GM18519 (cell line): ENCODE results near the gene AMOT.

Experiments
- ATAC-seq: cut with Tn5 transposase; IDR thresholded peaks from one replicate; pipeline ENCODE4 v1.9.1; 2021; ENCODE audit warnings: mild to moderate bottlenecking, moderate library complexity; ENCODE audit not compliant: unreplicated experiment, low FRiP score

The AMOT gene

DNA sequence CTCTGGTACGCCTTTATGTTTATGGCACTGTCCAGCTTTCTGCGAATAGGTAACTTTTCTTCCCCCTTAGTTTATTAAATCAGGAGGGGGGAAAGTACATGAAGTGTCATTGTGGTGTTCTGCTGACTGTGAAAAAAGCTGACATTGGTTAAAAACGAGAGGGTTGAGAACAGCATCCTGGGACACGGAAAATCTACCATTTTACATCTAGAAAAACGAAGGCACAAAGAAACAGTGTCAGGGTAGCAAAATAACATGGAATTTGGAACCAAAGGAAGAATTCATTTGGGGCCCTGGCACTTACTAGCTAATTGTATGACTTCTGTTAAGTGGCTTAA lies 1.2 kb upstream of the AMOT start:
- no peak for ATAC-seq

DNA sequence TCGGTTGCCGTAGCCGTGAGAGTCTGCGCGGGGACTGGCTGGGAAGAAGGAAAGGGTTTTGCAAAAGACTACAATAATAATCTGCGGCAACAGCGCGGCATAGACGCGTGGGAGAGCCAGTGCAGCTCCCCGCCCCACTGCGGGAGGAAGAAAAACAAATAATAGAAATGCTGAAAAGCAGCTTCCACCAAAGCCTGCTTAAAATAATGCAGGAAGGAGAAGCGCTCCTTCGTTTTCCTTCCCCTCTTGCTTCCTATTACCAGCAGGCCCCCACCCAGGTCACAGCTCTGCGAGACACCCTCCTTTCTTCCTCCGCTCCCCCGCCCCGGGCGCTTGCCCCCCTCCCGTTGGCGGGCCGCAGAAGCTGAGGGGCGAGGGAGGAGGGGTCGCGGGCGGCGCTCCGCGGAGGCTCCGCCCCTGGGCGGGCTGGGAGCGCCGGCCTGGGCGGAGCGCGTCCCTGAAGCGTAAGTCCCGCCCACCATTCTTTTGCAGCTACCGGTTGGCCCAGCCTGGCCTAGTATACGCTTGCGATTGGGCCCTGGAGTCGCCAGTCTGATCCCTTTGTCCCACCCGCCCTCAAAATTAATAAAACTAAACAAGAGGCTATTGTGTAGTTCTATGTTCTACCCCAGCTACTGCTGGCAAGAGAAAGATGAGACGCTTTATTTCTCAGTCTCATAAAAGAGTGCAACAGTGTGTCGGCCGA lies 636 bp upstream of the AMOT start:
- peak; percentile 97 for ATAC-seq

DNA sequence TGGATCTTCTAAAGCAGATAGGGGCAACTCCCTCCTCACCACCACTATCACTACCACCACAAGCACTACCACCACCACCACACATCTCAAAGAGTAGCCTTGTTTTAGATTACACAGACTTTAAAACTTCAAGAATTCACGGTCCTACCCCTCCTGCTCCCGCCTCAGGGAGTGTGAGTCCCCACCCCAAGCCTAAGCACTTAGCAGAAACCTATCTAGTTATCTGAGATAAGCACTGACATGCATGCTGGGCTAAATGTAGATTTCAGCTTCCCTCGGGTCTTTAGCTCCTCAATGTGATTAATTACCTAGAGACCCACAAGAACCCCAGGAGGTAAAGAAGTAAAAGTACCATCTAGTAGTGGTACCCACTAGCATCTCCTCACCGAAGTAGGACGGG lies 775 bp downstream of the AMOT start:
- ATAC-seq: no peak

DNA sequence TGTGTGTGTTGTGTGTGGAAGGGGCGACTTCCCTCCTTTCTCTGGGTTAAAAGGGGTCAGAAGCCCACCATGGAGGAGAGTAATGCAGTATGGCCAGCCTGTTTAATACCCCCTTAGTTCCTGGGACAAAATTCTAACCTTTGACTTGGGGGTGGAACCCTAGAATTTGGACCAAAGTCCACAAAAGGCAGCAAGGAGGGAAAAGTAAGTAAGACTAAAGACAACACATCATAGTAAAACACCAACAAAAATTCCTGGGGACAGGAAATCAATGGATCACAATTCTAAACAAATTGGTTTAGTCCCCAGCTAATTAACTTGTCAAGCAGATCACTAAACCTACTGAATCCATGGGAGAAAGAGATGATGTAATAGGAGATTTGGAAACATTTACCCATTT lies 3.1 kb downstream of the AMOT start:
- no peak for ATAC-seq

DNA sequence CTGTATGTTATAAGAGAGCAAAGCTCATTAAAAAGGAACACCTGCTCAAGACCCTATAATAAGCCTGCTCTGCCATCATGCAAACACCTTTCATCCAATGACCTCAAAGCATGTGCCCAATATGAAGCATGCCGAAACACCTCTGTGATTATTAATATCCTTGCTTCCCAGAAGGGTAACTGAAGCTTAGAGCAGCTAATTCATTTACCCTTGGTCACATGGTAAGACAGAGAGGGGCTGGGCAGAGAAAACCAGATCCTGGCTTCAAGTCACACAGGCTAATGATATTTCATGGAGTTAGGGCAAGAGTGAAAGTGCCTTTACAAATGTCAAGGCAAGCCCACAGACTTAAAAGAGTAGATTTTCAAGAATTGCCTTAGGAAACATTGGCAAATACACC lies 5.6 kb downstream of the AMOT start:
- ATAC-seq: no peak

DNA sequence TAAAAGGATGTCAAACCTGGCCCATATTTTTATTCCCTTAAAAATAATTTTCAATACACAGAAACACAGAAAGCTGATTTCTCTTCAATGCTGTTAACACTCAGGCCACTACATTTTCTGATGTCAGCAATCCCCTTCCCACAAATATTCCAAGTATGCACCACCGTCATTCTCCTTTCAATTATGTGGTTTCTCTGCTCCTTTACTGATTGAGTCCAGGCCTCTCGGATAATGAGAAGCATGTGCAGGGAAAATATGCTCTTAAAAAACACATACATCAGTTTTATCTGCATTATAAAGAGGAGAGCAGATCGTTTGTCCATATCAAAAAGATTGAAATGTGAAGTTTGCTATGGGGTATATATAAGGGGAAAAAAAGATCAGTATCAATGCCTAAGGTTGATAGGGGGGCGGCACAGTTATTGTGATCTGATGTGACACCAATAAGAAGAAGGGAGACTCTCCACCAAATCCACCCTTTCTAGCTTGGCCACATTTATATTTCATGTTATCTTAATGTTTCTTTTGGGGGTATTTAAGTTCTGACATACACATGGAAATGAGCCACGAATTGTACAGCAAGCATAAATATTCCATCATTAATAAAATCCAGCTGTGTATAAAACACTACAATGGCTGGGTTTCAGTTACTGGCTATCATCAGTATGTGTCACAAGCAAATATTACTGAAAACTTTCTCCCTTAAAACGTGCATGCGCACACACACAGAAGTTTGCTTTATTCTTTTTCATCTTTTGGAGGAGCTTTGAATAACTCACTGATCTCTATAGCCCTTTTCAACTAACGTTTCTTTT lies 6.4 kb downstream of the AMOT start:
- no peak for ATAC-seq

DNA sequence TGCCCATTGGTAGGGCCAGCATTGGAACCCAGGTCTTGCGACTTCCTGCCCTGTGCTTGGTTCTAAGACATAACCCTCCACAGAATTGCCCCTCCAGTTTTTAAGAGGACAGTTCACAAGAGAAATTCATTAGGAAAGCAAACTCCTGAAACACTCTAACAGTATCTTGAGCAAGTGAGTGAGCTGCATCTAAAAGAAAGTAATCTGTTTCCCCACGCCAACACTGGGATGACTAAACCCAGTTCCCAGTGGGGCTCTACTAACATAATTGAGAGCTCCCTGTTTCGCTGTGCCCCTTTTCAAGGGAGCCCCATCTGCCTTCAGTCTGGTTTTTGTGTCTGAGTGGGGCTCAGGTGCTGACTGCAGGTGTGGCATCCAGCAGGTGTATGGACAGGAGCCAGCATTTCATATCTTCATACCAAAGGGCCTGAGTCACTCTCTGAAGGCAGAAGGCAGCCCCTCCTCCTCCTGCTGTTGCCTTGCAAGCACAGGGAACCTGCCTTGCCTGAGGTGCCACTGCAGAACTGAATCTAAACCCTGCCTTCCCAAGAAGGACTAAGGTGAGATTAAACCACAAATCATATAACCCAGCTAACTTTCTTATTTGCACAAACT lies 8.0 kb downstream of the AMOT start:
- no peak for ATAC-seq

DNA sequence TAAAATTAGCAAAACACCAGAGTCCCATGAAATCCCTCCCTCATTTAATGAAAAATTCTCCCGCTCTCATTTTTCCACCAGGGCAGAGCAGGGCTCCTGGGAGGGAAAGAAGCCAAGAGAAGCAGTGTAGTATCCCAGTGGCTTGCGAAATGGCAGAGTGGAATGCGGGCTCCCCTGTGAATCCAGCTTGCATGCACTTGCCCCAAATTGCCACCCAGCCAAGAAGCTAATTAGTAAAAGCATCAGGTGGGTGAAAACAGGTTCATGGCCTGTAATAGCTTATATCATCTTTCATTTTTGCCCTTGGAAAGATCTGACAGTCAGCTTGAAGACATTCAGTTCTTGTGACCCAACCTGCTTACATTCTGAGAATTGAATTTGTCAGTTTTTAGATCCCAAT lies 10.1 kb downstream of the AMOT start:
- ATAC-seq: no peak

DNA sequence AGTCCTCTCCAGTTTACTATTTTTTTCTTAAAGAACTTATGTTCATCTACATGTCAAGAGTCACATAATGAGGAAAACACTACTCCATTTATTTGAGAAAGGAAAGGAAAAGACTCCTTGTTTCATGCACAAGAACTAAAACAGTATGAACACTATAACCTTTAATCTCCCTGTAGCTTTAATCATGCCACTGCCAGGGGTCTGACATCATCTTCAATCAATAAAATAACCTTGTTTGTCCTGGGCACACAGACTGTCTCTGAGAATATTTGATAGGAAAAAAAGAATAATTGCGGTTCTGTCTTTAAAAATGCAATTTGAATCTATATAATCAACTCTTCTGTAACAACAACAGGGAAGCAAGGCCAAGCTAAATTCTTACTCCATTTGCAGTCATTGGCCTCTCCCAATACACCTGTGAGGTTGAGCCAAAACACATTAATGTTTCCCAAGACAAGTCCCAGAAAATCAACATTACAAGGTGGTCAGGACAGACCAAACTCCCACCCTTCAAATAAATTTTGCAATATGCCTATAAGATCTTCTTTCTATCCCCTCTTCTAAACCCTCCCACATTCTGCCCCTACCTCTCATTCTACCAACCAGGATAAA lies 13.2 kb downstream of the AMOT start:
- no peak for ATAC-seq

DNA sequence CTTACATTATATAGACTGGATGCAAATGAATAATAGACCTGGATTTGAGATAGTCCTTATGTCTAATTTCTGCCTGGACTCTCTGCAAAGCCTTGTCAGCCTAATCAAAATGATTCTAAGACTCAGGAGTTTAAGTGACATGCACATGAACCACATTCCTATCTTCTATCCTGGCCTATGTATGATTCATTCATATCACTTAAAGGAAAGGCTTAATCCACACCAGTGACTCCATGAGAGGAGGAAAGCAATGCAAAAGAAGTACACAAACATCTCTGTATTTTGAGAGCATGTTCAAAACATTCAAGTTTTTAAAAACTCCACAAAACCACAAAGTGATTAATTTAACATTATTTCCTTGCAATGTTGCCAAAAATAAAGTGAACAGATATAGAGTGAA lies 14.6 kb downstream of the AMOT start:
- no peak for ATAC-seq

DNA sequence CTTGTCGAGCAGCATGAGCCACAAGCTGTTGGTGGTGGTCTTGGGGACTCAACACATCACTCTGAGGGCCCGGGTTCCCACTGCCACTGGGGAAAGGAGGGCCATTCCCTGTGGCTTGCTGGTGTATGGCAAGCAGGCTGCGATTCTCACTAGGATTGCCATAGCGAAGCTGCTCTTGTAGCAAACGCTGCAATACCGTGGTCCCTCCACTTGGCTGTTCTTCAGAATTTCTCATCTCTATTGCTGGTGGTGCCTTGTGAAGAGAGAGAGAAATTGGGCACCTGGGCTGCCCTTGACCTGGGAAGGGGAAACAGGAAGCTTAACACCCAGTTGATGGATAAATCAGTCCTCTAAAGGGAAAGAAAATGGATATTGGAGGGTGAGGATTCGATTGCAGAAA lies 17.7 kb downstream of the AMOT start:
- no peak for ATAC-seq

DNA sequence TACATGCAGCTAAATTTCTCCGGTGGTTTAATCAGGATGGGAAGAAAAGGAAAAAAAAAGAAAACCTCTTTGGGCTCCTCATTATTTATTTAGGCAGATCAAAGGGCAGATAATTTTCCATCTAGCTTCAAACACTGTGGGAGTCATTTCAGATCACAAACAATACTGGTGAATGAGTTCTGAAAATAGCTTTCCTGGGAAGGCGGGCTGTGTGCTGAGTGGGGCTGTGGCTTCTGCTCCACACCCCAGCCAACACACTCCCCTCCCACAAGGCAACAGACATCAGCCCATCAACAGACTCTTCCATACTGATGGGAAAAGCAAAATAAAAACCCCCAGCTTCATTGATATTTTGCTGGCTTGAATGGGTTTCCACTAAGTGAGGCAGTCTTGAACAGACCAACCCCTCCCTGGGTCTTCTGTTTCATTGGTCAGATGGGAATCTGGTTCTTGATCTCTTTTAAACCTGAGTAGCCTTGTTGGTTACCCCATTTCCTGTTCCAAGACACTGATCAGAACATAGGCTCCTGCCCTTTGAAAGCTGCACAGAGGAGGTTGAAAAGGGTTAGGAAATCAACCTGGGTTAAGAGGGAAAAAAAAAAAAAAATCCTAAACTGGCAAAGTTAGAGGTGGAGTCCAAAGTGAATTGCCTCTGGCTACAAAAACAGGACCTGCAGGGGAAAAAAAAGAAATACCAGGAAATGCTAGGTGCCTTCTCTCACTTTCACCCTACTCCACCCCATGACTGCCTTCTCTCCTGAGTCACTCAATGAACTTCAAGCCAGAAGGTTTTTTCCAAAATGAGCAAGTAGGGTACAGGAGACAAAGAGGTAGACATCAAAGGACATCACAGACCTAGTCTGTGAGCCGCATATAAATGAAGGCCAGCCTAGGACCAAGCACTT lies 20.0 kb downstream of the AMOT start:
- no peak for ATAC-seq

DNA sequence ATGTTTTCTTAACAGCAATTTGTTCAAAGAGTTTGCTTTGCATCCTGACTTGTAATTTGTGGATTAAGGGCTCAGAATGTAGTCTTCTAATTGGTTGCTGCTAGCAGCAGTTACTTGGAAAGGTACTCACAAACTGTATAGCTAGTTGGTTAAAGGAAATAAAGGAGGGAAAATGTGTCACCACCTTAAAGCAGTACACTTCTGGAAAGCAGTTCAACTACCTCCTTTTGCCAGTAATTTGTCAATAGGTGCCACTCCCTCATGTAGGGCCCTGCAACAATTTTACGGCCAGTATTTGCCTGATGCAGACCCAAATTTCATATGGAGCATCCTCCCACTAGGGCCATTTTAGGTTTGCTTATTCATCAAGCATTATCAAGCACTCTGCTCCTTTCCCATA lies 20.8 kb downstream of the AMOT start:
- no peak for ATAC-seq

DNA sequence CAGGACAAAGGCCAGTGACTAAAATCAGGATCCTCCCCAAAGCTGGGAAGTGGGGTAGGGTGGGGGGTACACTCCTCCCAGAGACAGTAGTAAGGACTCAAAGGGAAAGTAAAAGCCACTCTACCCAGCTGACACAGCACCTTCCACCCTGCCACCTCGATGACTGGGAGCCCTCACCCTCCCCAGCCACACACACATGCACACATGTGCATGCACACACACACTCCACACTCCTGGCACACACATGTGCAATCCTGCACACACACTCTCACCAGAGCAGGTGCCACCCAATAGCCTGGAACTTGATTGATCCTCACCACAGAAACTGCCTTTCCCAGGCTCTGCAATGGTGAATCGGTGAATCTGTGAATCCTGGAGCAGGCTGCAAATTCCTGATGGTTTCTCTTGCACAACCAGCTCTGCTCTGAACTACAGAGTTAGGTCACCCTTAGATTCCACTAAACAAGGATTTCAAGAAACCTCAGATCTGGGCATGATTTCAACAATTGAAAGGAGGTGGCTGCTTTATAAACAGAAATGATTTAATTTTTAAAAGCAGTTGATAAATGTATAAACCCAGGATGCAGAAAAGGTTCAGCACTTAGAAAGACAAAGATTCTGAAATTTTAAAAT lies 21.5 kb downstream of the AMOT start:
- ATAC-seq: no peak

DNA sequence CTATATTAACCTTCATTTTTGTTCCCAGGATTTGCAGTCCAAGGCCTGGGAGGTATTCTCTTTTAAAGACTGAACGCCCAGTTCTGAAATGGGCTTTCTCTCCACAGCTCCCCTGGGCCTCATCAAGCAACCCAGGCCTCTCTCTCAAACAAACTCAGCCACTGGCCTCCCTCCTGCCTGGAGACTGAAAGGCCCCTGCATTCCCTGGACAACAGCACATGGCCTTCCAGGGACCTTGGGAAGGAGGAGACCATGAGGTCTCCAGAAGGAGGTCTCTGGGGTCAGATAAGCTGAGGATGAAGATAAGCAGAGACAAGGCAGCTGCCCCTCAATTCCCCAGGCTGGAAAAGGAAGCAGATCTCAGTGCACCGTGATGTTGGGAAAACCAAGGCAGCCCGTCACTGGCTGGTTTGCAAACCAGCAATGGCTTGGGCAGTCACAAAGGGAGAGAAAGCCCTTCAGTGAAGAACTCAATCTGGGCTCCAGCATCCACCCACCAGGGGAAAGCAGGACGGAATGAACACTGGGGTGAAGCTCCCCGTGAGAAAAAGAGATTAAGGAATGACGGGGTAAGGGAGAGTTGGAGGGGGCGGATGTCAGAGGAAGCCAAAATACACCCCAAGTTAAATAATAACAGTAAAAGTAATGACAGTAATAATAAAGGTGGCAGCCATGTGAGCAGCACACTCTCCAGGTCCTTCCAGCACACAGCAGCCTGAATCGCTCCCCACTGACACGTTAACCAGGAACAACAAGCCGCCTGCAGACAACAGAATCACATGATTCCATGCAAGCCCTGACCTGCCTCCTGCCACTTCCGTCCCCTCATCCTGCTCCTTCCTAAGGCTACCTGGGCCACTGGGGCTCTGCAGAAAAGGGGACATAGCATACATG lies 22.3 kb downstream of the AMOT start:
- ATAC-seq: no peak

DNA sequence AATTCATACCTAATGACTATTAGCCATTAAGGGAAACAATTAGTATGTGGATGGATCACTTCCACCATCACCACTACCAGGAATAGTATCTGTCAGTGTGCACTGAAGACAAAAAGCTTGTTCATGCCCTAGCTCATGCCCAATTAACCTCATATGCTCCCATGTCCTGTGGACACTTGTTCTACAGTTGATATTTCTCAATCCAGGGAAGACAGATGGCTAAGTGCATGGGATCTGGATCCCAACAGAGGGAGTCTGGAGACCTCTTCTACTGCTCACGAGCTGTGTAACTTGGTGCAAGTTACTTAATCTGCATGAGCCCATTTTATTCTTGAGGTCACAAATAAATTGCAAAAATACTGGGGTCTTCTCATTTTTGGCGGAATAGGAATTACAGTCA lies 23.7 kb downstream of the AMOT start:
- no peak for ATAC-seq

DNA sequence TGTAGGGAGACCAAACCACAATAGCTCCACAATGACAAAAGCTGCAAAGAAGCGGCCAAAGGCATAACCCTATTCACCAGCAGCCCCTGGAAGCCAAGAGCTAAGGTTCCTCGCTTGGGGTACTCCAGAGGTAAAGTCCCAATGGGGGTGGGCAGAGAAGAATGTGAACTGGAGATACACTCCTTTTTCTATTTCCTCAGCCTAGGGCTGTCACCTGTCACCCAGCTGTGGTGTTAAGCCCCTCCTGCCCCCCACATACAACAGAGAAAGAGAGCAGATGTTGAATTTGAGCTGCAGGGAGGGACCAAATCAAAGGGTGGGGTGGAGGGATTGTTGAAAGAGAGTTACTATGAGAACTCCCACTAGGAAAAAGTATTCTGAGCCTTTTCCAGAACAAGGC lies 26.1 kb downstream of the AMOT start:
- no peak for ATAC-seq

DNA sequence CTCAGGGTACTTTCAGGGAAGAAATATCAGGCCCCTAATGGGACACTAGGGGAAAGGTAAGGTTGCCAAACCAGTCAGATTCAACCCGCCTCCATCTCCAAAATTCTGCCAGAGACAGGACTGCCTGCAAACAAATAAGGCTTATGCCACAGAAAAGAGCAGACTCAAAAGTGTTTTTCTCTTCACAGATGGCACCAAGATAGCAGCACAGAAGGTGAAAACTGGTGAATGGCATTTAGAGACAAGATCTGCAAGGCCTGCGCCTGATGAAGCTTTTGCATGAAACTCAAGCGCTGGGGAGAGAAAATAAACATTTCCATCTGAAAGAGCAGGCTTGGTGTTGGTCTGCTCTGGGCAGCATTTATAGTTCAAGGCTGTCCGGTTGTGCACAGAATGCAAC lies 27.9 kb downstream of the AMOT start:
- ATAC-seq: no peak

DNA sequence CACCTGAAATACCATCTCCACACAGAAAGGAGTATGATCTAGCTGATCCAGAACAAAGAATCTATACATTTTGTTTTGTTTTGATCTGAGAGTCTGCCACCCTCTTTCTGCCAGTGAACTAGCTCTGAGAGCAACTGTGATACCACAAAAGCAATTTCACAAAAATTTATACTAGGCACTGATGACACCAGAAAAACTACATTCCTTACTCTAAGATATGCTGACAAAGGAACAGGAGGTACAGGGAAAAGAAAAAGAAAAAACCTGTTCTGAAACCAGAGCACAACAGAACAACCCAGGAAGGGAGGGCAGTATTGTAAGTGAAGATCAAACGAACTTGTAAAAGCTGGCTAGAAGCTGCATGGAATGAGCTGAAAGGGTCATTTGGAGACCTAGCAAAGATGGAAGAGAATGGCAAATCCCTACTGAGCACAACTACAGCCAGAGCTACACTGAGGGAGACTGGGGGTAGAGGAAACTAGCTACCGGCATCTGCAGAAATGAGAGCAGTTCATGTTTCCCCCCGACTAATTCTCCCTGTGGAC lies 31.9 kb downstream of the AMOT start:
- no peak for ATAC-seq
